HFFc6 (cell line): ENCODE measurements around the gene CA9. TPM values are rescaled to one million over a fixed set of nuclear protein-coding genes. Genes with fewer than 3 reads are reported as not detected.
A peak's percentile ranks its signal among the peaks of the same experiment; 100 is the strongest.
"Not testable (repeated sequence)": the region's sequence is repeated elsewhere in the genome, so short reads cannot be mapped to it uniquely, and the experiment has no call there.

Source experiments
- DNase-seq: peaks from one replicate; pipeline ENCODE4 v3.0.0-alpha.2; 2018
- H3K27ac Mint-ChIP-seq: 2 replicates; pipeline ENCODE4 v1.8.0; 2020; ENCODE audit warnings: mild to moderate bottlenecking, mixed read lengths
- H3K27me3 Mint-ChIP-seq: 2 replicates; pipeline ENCODE4 v1.8.0; 2021; ENCODE audit warnings: mild to moderate bottlenecking, moderate library complexity, mixed read lengths; ENCODE audit not compliant: insufficient read depth
- H3K36me3 Mint-ChIP-seq: 2 replicates; pipeline ENCODE4 v1.8.0; 2021; ENCODE audit warnings: low read depth, mixed read lengths
- H3K4me1 Mint-ChIP-seq: 2 replicates; pipeline ENCODE4 v1.8.0; 2020; ENCODE audit warnings: low read depth, mixed read lengths
- H3K4me3 Mint-ChIP-seq: 2 replicates; pipeline ENCODE4 v1.8.0; 2020; ENCODE audit warnings: mild to moderate bottlenecking, moderate library complexity, mixed read lengths
- H3K9me3 Mint-ChIP-seq: 2 replicates; pipeline ENCODE4 v1.8.0; 2020; ENCODE audit warnings: mild to moderate bottlenecking, mixed read lengths
- total RNA-seq, 6 experiments: library from RNA; stranded (reverse); fragmentation: NEBNext Ultra II Directional; extraction: Animal tissue kit (Norgen Biotek cat#: 25700); gene quantifications; 2 replicates in 1 of 6; 3 replicates in 5 of 6; pipeline ENCODE4 v1.2.3, GENCODE V29; 2021
- TF ChIP-seq, protein P1 (sequence below): fragments of 200-600 bp; sonication (generic); IDR thresholded peaks from 2 replicates; pipeline ENCODE4 v1.5.0; 2021; ENCODE audit warnings: antibody characterized with exemption, mild to moderate bottlenecking

CA9 gene
- total RNA-seq, 6 experiments from 2014 or later = 0.28 TPM; not detected in 5

DNA sequence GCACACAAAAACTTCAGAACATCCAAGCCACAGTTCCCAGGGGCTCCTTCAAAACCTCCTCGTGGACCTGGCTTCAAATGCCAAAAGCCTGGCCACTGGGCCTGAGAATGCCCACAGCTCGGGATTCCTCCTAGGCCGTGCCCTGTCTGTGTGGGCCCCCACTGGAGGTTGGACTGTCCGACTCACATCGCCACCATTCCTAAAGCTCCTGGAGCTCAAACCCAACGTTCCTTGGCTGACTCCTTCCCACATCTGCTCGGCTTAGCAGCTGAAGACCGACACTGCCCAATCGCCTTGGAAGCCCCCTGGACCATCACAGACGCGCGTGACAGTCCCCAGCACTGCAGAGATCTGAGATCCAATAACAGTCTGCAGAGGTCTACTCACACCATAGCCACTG lies 30.7 kb upstream of the CA9 start:
- Mint-ChIP-seq H3K36me3 (peaks cover 12% of the 10 kb centered on the region), H3K4me1 (peaks cover 30% of the 10 kb centered on the region), H3K27ac (no peak overlapping the region), H3K9me3 (no peaks in the 10 kb centered on the region), H3K4me3 (no peak overlapping the region), H3K27me3 (peaks cover 4% of the 10 kb centered on the region)
- no peak for DNase-seq
- TF ChIP-seq, protein P1, sequence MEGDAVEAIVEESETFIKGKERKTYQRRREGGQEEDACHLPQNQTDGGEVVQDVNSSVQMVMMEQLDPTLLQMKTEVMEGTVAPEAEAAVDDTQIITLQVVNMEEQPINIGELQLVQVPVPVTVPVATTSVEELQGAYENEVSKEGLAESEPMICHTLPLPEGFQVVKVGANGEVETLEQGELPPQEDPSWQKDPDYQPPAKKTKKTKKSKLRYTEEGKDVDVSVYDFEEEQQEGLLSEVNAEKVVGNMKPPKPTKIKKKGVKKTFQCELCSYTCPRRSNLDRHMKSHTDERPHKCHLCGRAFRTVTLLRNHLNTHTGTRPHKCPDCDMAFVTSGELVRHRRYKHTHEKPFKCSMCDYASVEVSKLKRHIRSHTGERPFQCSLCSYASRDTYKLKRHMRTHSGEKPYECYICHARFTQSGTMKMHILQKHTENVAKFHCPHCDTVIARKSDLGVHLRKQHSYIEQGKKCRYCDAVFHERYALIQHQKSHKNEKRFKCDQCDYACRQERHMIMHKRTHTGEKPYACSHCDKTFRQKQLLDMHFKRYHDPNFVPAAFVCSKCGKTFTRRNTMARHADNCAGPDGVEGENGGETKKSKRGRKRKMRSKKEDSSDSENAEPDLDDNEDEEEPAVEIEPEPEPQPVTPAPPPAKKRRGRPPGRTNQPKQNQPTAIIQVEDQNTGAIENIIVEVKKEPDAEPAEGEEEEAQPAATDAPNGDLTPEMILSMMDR = no peak

DNA sequence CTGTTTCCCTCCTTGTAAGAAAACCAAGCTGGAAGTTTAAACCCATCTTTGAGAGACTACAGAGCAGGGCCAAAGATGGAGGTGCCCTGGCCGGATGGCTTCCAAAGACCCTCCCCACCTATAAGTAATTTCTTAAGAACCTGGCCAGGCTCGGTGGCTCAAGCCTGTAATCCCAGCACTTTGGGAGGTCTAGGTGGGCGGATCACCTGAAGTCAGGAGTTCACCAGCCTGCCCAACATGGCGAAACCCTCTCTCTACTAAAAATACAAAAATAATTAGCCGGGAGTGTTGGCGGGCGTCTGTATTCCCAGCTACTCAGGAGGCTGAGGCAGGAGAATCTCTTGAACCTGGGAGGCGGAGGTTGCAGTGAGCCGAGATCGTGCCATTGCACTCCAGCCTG lies 28.0 kb upstream of the CA9 start:
- DNase-seq, H3K36me3 Mint-ChIP-seq, H3K27me3 Mint-ChIP-seq, H3K27ac Mint-ChIP-seq, H3K9me3 Mint-ChIP-seq: not testable (repeated sequence)
- Mint-ChIP-seq H3K4me3 (peak overlapping the region; percentile 90), H3K4me1 (peaks cover 18% of the 10 kb centered on the region)

DNA sequence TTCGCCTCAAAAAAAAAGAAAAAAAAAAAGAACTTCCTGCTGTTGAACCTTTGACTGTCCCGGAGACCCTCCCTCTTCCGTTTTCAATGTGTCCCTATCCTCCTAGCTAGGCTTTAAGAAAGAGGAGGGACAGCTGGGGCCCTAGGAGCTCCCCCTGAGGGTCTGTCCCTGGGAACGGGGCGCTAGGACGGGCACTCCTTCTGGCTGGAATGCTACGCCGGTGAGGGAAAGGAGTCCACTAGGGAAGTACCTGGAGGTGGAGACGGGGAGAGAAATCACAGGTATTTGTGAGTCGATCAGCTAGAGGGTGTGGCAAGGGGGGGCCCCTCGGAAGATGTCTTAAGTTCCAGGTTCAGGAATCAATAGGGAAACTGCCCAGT lies 27.6 kb upstream of the CA9 start:
- peaks cover 19% of the 10 kb centered on the region for H3K4me1 Mint-ChIP-seq
- TF ChIP-seq, protein P1 = no peak
- no peaks in the 10 kb centered on the region for H3K9me3 Mint-ChIP-seq
- 0 out of 2 replicates have a peak, but pooled peaks cover under 1% of the 10 kb centered on the region for H3K36me3 Mint-ChIP-seq
- H3K27ac Mint-ChIP-seq = peak overlapping the region; percentile 89
- H3K27me3 Mint-ChIP-seq = peaks cover 5% of the 10 kb centered on the region
- H3K4me3 Mint-ChIP-seq = peak overlapping the region; percentile 90
- DNase-seq = no peak

DNA sequence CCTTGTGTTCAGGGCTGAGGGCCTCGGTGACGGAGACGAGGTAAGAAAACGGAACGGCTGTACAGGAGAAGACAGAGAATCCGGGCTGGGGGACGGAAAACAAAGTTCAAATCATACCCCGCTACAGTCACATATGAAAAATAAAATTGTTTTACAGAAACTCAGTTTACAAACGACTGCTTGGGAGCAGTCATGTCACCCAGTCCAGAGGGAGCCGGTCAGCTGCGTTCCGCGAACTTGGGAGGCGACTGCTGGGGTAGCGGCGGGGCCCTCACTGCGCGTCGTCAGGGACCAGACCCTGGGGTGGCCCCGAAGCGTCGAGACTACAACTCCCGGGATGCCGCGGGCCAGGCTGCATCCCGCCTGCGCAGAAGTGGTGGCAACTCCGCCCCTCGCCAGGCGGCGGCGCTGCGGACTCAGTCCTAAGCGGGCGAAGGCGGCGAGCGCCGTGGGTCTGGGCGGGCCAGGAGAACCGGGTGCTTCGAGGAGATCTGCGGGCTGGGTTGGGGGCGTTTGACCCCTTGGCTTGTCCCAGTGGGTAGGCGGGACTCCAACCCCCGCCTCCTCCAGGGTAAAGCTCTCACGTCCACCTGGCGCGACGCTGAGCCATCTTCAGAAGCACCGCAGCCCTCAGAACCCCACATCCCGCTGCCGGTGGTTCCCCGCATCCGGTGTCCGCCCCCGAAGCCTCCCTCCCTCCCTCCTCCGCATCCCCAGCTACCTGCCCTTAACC lies 27.0 kb upstream of the CA9 start:
- Mint-ChIP-seq H3K4me1 (peaks cover 24% of the 10 kb centered on the region), H3K36me3 (no peaks in the 10 kb centered on the region), H3K27me3 (peaks cover 5% of the 10 kb centered on the region), H3K9me3 (no peaks in the 10 kb centered on the region), H3K27ac (peak overlapping the region; percentile 89), H3K4me3 (peak overlapping the region; percentile 90)
- DNase-seq = peak; percentile 75
- TF ChIP-seq, protein P1 = peak; percentile 94

DNA sequence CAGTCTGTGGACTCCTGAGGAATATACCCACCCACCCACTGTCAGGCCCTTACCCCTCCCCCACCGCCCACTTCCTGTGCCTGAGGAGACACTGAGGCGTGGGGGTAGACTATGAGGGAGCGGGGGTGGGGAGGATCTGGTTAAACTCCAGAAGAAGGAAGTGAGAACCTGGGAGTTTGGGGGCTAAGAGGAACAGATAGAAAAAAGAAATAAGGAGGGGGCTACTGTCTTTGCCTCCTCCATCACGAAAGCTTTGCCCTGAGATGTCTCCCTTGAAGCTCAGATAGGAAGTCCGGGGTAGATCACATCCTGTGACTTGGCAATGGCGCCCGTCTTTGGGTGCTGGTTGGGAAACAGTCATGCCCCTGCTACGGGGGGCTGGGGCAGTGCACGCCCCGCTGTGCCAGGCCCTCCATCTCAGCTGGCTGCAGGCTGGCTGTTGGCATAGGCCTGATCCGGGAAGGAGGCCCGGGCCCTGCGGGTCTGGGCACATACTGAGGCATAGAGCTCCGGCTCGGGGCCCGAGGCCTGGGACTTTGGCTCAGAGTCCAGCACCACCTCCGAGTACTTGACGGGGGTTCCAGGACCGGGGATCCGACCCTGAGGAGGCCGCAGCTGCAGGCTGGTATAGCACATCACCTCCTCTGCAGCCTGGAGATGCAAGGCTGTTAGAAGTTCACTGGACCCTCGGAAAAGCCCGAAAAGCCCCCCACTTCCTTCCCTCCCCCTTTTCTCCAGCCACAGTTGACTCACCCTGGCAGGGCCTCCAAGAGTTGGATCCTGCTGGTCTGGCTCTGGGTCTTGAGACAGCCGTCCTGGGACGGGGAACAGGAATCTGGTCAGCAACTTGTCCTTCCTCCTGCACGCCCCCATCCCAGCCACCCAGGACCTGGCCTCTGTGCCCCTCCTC lies 24.0 kb upstream of the CA9 start:
- Mint-ChIP-seq H3K4me3 (no peak overlapping the region), H3K27me3 (peaks cover 5% of the 10 kb centered on the region), H3K4me1 (peaks cover 22% of the 10 kb centered on the region), H3K9me3 (no peaks in the 10 kb centered on the region), H3K27ac (no peak overlapping the region), H3K36me3 (no peaks in the 10 kb centered on the region)
- no peak for DNase-seq
- TF ChIP-seq, protein P1 = no peak
